PC-9 (cell line): Measurements from ENCODE around the gene SRGAP1. TPM values are rescaled to one million over a fixed set of nuclear protein-coding genes. Genes with fewer than 3 reads are reported as not detected.
A peak's percentile ranks its signal among the peaks of the same experiment; 100 is the strongest.
"Not testable (repeated sequence)": the region's sequence is repeated elsewhere in the genome, so short reads cannot be mapped to it uniquely, and the experiment has no call there.

Experiments
- BruUV-seq: library from RNA; stranded (reverse); fragments of 400-500 nt; replicated peaks from 2 replicates; lab custom pipeline; 2021; lab: Mats Ljungman, UMichigan
- CTCF ChIA-PET: fragments of 300-600 bp; sonication (Branson Sonifier 250); formaldehyde crosslinking; loops from one replicate; lab custom pipeline; 2022; ENCODE audit warnings: antibody characterized with exemption; lab: Charles Lee
- POLR2A ChIA-PET: fragments of 300-600 bp; sonication (Branson Sonifier 250); formaldehyde crosslinking; loops from one replicate; lab custom pipeline; 2022; ENCODE audit warnings: antibody characterized with exemption; ENCODE audit not compliant: unreplicated experiment; lab: Charles Lee
- DNase-seq, 2 experiments: peaks; one replicate each; pipeline versions ENCODE4 v3.0.0 to v3.0.0-alpha.2; 2015 to 2022; ENCODE audit warnings: mixed read lengths in 1 of 2
- H2AFZ ChIP-seq: fragments of 200-600 bp; sonication (generic); 2 replicates; pipeline ENCODE4 v1.8.1; 2017; ENCODE audit warnings: antibody characterized with exemption
- H3F3A ChIP-seq: fragments of 200-600 bp; sonication (generic); 2 replicates; pipeline ENCODE4 v1.8.1; 2017; ENCODE audit warnings: antibody characterized with exemption, mild to moderate bottlenecking, low read depth; ENCODE audit not compliant: insufficient read depth
- H3K27ac ChIP-seq: fragments of 200-600 bp; sonication (generic); 2 replicates; pipeline ENCODE4 v1.6.1; 2016; ENCODE audit warnings: mixed run types
- H3K27me3 ChIP-seq: fragments of 200-600 bp; sonication (generic); 2 replicates; pipeline ENCODE4 v1.6.1; 2016; ENCODE audit warnings: low read depth, mixed run types; ENCODE audit not compliant: insufficient read depth
- H3K36me3 ChIP-seq: fragments of 200-600 bp; sonication (generic); 2 replicates; pipeline ENCODE4 v1.6.1; 2016; ENCODE audit warnings: low read depth, mixed run types
- H3K4me1 ChIP-seq: fragments of 200-600 bp; sonication (generic); replicated peaks from 2 replicates; pipeline ENCODE4 v1.6.1; 2016; ENCODE audit warnings: mixed run types; ENCODE audit not compliant: insufficient read depth
- H3K4me2 ChIP-seq: fragments of 200-600 bp; sonication (generic); 2 replicates; pipeline ENCODE4 v1.6.1; 2017; ENCODE audit warnings: mixed run types
- H3K4me3 ChIP-seq: fragments of 200-600 bp; sonication (generic); 2 replicates; pipeline ENCODE4 v1.6.1; 2016; ENCODE audit warnings: mixed run types
- H3K79me2 ChIP-seq: fragments of 200-600 bp; sonication (generic); 2 replicates; pipeline ENCODE4 v1.6.1; 2017; ENCODE audit warnings: low read depth, mixed run types
- H3K9me2 ChIP-seq: fragments of 200-600 bp; sonication (generic); 2 replicates; pipeline ENCODE4 v1.8.1; 2017; ENCODE audit warnings: mild to moderate bottlenecking; ENCODE audit not compliant: insufficient read depth
- H3K9me3 ChIP-seq: fragments of 200-600 bp; sonication (generic); 2 replicates; pipeline ENCODE4 v1.8.1; 2016; ENCODE audit warnings: low read depth; ENCODE audit not compliant: insufficient read depth
- H4K20me1 ChIP-seq: fragments of 200-600 bp; sonication (generic); 2 replicates; pipeline ENCODE4 v1.8.1; 2017; ENCODE audit not compliant: insufficient read depth
- CTCF ChIP-seq: fragments of 200-600 bp; sonication (generic); conservative IDR thresholded peaks from 2 replicates; pipeline ENCODE4 v1.6.1; 2017; ENCODE audit warnings: mixed run types, antibody characterized with exemption, mild to moderate bottlenecking, moderate library complexity
- EZH2 ChIP-seq: fragments of 200-600 bp; sonication (generic); IDR thresholded peaks from 2 replicates; pipeline ENCODE4 v1.8.0; 2017; ENCODE audit warnings: antibody characterized with exemption, low read depth
- intact Hi-C: fragments of 100-400 bp; cut with micrococcal nuclease; formaldehyde crosslinking; loops from one replicate; pipeline ENCODE4 v1.10.0; 2022; ENCODE audit not compliant: unreplicated experiment
- total RNA-seq: library from RNA; stranded (reverse); gene quantifications from 2 replicates; pipeline ENCODE4 v1.2.3, GENCODE V29; 2021

SRGAP1 gene
- total RNA-seq, 1 experiment from 2014 or later, result 24.5 TPM

GRCh38 chr12:63857771-63858670, 13.5 kb downstream of the SRGAP1 start:
- H3K79me2 ChIP-seq, result peaks cover 95% of the 10 kb centered on the region
- CTCF ChIA-PET, result no interaction called here

GRCh38 chr12:63859880-63860279, 15.4 kb downstream of the SRGAP1 start:
- H3K4me3 ChIP-seq, BruUV-seq, intact Hi-C loops, H4K20me1 ChIP-seq, CTCF ChIA-PET, H3K9me2 ChIP-seq, H2AFZ ChIP-seq, H3K4me2 ChIP-seq, H3K36me3 ChIP-seq, H3K27me3 ChIP-seq, DNase-seq, H3K9me3 ChIP-seq: not testable (repeated sequence)
- Histone ChIP-seq H3K4me1 (peaks cover 69% of the 10 kb centered on the region), H3F3A (peaks cover 30% of the 10 kb centered on the region), H3K79me2 (peaks cover 95% of the 10 kb centered on the region), H3K27ac (peak overlapping the region; percentile 51)
- POLR2A ChIA-PET, result interaction anchor here (0.6 kb wide), 1 partner anchor 21 kb away, joined by 6 read pairs; no protein-coding TSS in a partner anchor

More at GRCh38 chr12:63857771-63858670, 13.5 kb downstream of the SRGAP1 start:
- Histone ChIP-seq H3K9me3 (no peaks in the 10 kb centered on the region), H3K4me1 (peaks cover 51% of the 10 kb centered on the region), H3K4me2 (0 out of 2 replicates have a peak overlapping the region, but pooled peaks have one; percentile 13), H3F3A (peaks cover 18% of the 10 kb centered on the region), H3K4me3 (no peak overlapping the region), H3K27me3 (no peaks in the 10 kb centered on the region), H3K9me2 (no peaks in the 10 kb centered on the region), H3K27ac (peak overlapping the region; percentile 24), H3K36me3 (peaks cover 8% of the 10 kb centered on the region; the same call in 1 of the 2 replicates), H4K20me1 (no peaks in the 10 kb centered on the region; the same call in 1 of the 2 replicates), H2AFZ (no peak overlapping the region)
- no peak for TF ChIP-seq EZH2
- no peak for TF ChIP-seq CTCF
- POLR2A ChIA-PET, result no interaction called here
- no TSS peak for BruUV-seq
- intact Hi-C loops, result no loop called here
- DNase-seq, result no peak

GRCh38 chr12:63862187-63862968, 17.9 kb downstream of the SRGAP1 start:
- Histone ChIP-seq H2AFZ (no peak overlapping the region), H3K4me2 (peak overlapping the region; percentile 70), H3K4me3 (peak overlapping the region; percentile 23; the same call in 1 of the 2 replicates), H3K9me3 (no peaks in the 10 kb centered on the region), H3K27me3 (no peaks in the 10 kb centered on the region), H3F3A (peaks cover 33% of the 10 kb centered on the region), H4K20me1 (no peaks in the 10 kb centered on the region; the same call in 1 of the 2 replicates), H3K36me3 (peaks cover 3% of the 10 kb centered on the region; the same call in 1 of the 2 replicates), H3K79me2 (peaks cover 96% of the 10 kb centered on the region), H3K9me2 (no peaks in the 10 kb centered on the region), H3K4me1 (peaks cover 65% of the 10 kb centered on the region), H3K27ac (peak overlapping the region; percentile 76)
- BruUV-seq, result no TSS peak
- ChIA-PET CTCF (no interaction called here), POLR2A (interaction anchor here (0.6 to 0.7 kb wide), 2 partner anchors 12 to 103 kb away, joined by 3 to 5 read pairs; no protein-coding TSS in a partner anchor)
- intact Hi-C loops, result loop anchor here (1.0 to 2.0 kb wide), 2 partner anchors 14 to 56 kb away; no protein-coding TSS in a partner anchor
- TF ChIP-seq CTCF, result no peak
- no peak for TF ChIP-seq EZH2
- peak; percentile 78 to 96 for DNase-seq
